H1 (cell line): ENCODE measurements around the gene MMS19. TPM values are rescaled to one million over a fixed set of nuclear protein-coding genes. Genes with fewer than 3 reads are reported as not detected.

Experiments used
- CTCF ChIA-PET: fragments of 300-600 bp; sonication (Branson Sonifier 250); formaldehyde crosslinking; loops from one replicate; lab custom pipeline; 2021; ENCODE audit not compliant: partially characterized antibody; lab: Charles Lee
- POLR2A ChIA-PET: fragments of 300-600 bp; sonication (Branson Sonifier 250); formaldehyde crosslinking; loops from one replicate; lab custom pipeline; 2021; ENCODE audit warnings: inconsistent platforms; ENCODE audit not compliant: partially characterized antibody; lab: Charles Lee
- DNase-seq, 2 experiments: peaks; one replicate each; pipeline versions ENCODE4 v3.0.0 to v3.0.0-alpha.2; 2010 to 2022; ENCODE audit warnings: low spot score in 2 of 2, low read depth in 1 of 2, mixed read lengths in 1 of 2
- FAIRE-seq: peaks from 2 replicates; lab custom pipeline; 2011; peaks lifted over from hg19 to GRCh38; lab: Jason Lieb, UNC
- H2AFZ ChIP-seq: 2 replicates; pipeline ENCODE4 v1.8.1; 2012; ENCODE audit warnings: low read length, inconsistent platforms
- H2AK5ac ChIP-seq: 2 replicates; pipeline ENCODE4 v1.6.1; 2013; ENCODE audit warnings: low read depth, low read length
- H2BK120ac ChIP-seq: replicated peaks from 2 replicates; pipeline ENCODE3; 2013; ENCODE audit warnings: low read depth, low read length, inconsistent platforms
- H2BK12ac ChIP-seq: 2 replicates; pipeline ENCODE4 v1.6.1; 2013; ENCODE audit warnings: low read depth, low read length
- H2BK15ac ChIP-seq: 2 replicates; pipeline ENCODE4 v1.6.1; 2013; ENCODE audit warnings: low read length
- H2BK20ac ChIP-seq: 2 replicates; pipeline ENCODE4 v1.6.1; 2013; ENCODE audit warnings: low read length
- H2BK5ac ChIP-seq: 2 replicates; pipeline ENCODE4 v1.6.1; 2013; ENCODE audit warnings: low read depth, low read length
- H3K14ac ChIP-seq: 2 replicates; pipeline ENCODE4 v1.6.1; 2013; ENCODE audit warnings: inconsistent platforms; ENCODE audit not compliant: insufficient read length
- H3K18ac ChIP-seq: 2 replicates; pipeline ENCODE4 v1.6.1; 2013; ENCODE audit warnings: low read length; ENCODE audit errors: extremely low read depth
- H3K23ac ChIP-seq: 2 replicates; pipeline ENCODE4 v1.6.1; 2013; ENCODE audit warnings: inconsistent platforms; ENCODE audit not compliant: insufficient read length
- H3K23me2 ChIP-seq: 2 replicates; pipeline ENCODE4 v1.6.1; 2013; ENCODE audit warnings: low read depth, low read length
- H3K27ac ChIP-seq: 2 replicates; pipeline ENCODE4 v1.6.1; 2011; ENCODE audit warnings: low read depth, low read length, inconsistent platforms
- H3K27me3 ChIP-seq, 4 experiments: replicated peaks in 1 of 4; 1 replicate in 1 of 4; 2 replicates in 3 of 4; pipeline versions ENCODE4 v1.6.1 to v1.8.1; 2011 to 2013; ENCODE audit warnings: low read length in 3 of 4, mild to moderate bottlenecking in 3 of 4, inconsistent platforms in 2 of 4, mixed read lengths in 2 of 4, moderate library complexity in 1 of 4; ENCODE audit not compliant: control insufficient read depth in 3 of 4, insufficient read depth in 3 of 4; ENCODE audit errors: extremely low read depth in 1 of 4
- H3K36me3 ChIP-seq, 4 experiments: 2 replicates each; pipeline versions ENCODE4 v1.6.1 to v1.8.1; 2011 to 2013; ENCODE audit warnings: mild to moderate bottlenecking in 4 of 4, low read length in 3 of 4, moderate library complexity in 2 of 4, control low read depth in 1 of 4, inconsistent platforms in 1 of 4; ENCODE audit not compliant: insufficient read depth in 4 of 4, control insufficient read depth in 2 of 4
- H3K4ac ChIP-seq: replicated peaks from 2 replicates; pipeline ENCODE3; 2013; ENCODE audit warnings: low read length, low read depth, mixed read lengths, inconsistent platforms; ENCODE audit not compliant: insufficient read length
- H3K4me1 ChIP-seq, 4 experiments: replicated peaks in 1 of 4; 1 replicate in 1 of 4; 2 replicates in 3 of 4; pipeline versions ENCODE4 v1.6.1 to v1.8.1; 2011 to 2013; ENCODE audit warnings: low read length in 3 of 4, inconsistent platforms in 2 of 4, mixed read lengths in 1 of 4; ENCODE audit not compliant: insufficient read depth in 4 of 4, control insufficient read depth in 3 of 4
- H3K4me2 ChIP-seq, 2 experiments: 2 replicates each; pipeline versions ENCODE4 v1.6.1 to v1.8.1; 2011 to 2013; ENCODE audit warnings: low read depth in 2 of 2, low read length in 2 of 2, control low read depth in 1 of 2, inconsistent platforms in 1 of 2, mild to moderate bottlenecking in 1 of 2; ENCODE audit not compliant: insufficient read depth in 1 of 2
- H3K4me3 ChIP-seq, 4 experiments: fragments of 200-600, 300-600 bp in 1 of 4; sonication (generic), shearing (Covaris generic), sonication (Bioruptor Twin) in 1 of 4; 2 replicates each; pipeline versions ENCODE4 v1.5.1 to v1.8.1; 2011 to 2016; ENCODE audit warnings: low read length in 4 of 4, low read depth in 3 of 4, control low read depth in 2 of 4, inconsistent platforms in 2 of 4, mild to moderate bottlenecking in 2 of 4, mixed read lengths in 1 of 4, moderate library complexity in 1 of 4; ENCODE audit not compliant: insufficient read depth in 2 of 4; ENCODE audit errors: extremely low read depth in 1 of 4
- H3K56ac ChIP-seq: replicated peaks from 2 replicates; pipeline ENCODE3; 2013; ENCODE audit warnings: low read depth, mild to moderate bottlenecking, mixed read lengths, low read length, inconsistent platforms; ENCODE audit not compliant: insufficient read length
- H3K79me1 ChIP-seq: 2 replicates; pipeline ENCODE4 v1.6.1; 2013; ENCODE audit warnings: low read depth, low read length, control low read depth
- H3K79me2 ChIP-seq, 2 experiments: 2 replicates each; pipeline versions ENCODE4 v1.6.1 to v1.8.1; 2012 to 2013; ENCODE audit warnings: low read length in 2 of 2, mild to moderate bottlenecking in 2 of 2, inconsistent platforms in 1 of 2; ENCODE audit not compliant: insufficient read depth in 2 of 2, control insufficient read depth in 1 of 2
- H3K9ac ChIP-seq, 4 experiments: replicated peaks in 1 of 4; 1 replicate in 1 of 4; 2 replicates in 3 of 4; pipeline versions ENCODE4 v1.6.1 to v1.8.1; 2011 to 2013; ENCODE audit warnings: low read depth in 3 of 4, low read length in 3 of 4, control low read depth in 2 of 4, mild to moderate bottlenecking in 2 of 4, moderate library complexity in 2 of 4, inconsistent platforms in 1 of 4; ENCODE audit errors: extremely low read depth in 1 of 4
- H3K9me3 ChIP-seq, 2 experiments: 2 replicates each; pipeline versions ENCODE4 v1.6.1 to v1.8.1; 2012 to 2013; ENCODE audit warnings: mild to moderate bottlenecking in 2 of 2, moderate library complexity in 2 of 2, control low read depth in 1 of 2, inconsistent platforms in 1 of 2, low read depth in 1 of 2, low read length in 1 of 2, mixed read lengths in 1 of 2; ENCODE audit not compliant: insufficient read depth in 2 of 2
- H4K20me1 ChIP-seq, 2 experiments: replicated peaks in 1 of 2; 2 replicates each; pipeline versions ENCODE3 to v1.8.1; 2011 to 2013; ENCODE audit warnings: inconsistent platforms in 2 of 2, low read length in 2 of 2, mild to moderate bottlenecking in 1 of 2; ENCODE audit not compliant: insufficient read depth in 2 of 2, control insufficient read depth in 1 of 2
- H4K5ac ChIP-seq: 2 replicates; pipeline ENCODE4 v1.6.1; 2013; ENCODE audit warnings: low read length, low read depth, mixed read lengths, inconsistent platforms; ENCODE audit not compliant: insufficient read length
- H4K8ac ChIP-seq: 2 replicates; pipeline ENCODE4 v1.8.0; 2013; ENCODE audit warnings: mild to moderate bottlenecking, moderate library complexity, low read length, inconsistent platforms; ENCODE audit not compliant: insufficient read depth; ENCODE audit errors: extremely low read depth
- H4K91ac ChIP-seq: replicated peaks from 2 replicates; pipeline ENCODE3; 2013; ENCODE audit warnings: low read length, mixed read lengths, inconsistent platforms; ENCODE audit not compliant: insufficient read length
- CEBPB ChIP-seq: IDR thresholded peaks from 2 replicates; pipeline ENCODE4 v1.6.1; 2012; ENCODE audit warnings: low read depth, low read length
- KDM4A ChIP-seq: IDR thresholded peaks from one replicate; pipeline ENCODE4 v1.7.1; 2012; ENCODE audit warnings: low read depth, mild to moderate bottlenecking, moderate library complexity, low read length, inconsistent platforms; ENCODE audit not compliant: severe bottlenecking
- YY1 ChIP-seq: IDR thresholded peaks from 2 replicates; pipeline ENCODE4 v1.6.1; 2011; ENCODE audit warnings: low read depth, mild to moderate bottlenecking, low read length
- polyA plus RNA-seq, 7 experiments: library from polyadenylated mRNA; depleted of rRNA in 3 of 7; stranded (reverse) in 5 of 7; unstranded in 2 of 7; fragments of >200 nt in 5 of 7; fragments of 200-250 nt in 2 of 7; gene quantifications; 1 replicate in 5 of 7; 2 replicates in 1 of 7; 4 replicates in 1 of 7; pipeline versions ENCODE4 v1.2.1 to v1.2.3, GENCODE V29; 2011 to 2013; ENCODE audit warnings: missing spikeins in 2 of 7, mixed read lengths in 2 of 7
- total RNA-seq: library from RNA; stranded (reverse); fragmentation: NEBNext Ultra II Directional; extraction: Animal tissue kit (Norgen Biotek cat#: 25700); gene quantifications from 2 replicates; pipeline ENCODE4 v1.2.1, GENCODE V29; 2021
- TF ChIP-seq, protein P1 (sequence below): IDR thresholded peaks from 2 replicates; pipeline ENCODE4 v1.6.1; 2012; ENCODE audit warnings: inconsistent platforms

MMS19 gene
- total and polyA plus RNA-seq, 2 of the 8 experiments (the other 6 are each of a cell fraction or from before 2014, with no cell fraction given), result 130 to 221 TPM

- no peak overlapping the region for H3K56ac ChIP-seq
- no peak for DNase-seq
- H3K4me2 ChIP-seq, result no peak overlapping the region
- no peak overlapping the region for H3K27ac ChIP-seq
- no peak overlapping the region for H2BK5ac ChIP-seq
- no peak overlapping the region for H3K4ac ChIP-seq
- H4K5ac ChIP-seq, result no peak overlapping the region
- ChIA-PET CTCF (interaction anchor here (0.8 to 2.3 kb wide), 8 partner anchors 10 to 33 kb away, joined by 3 to 13 read pairs (median 4); partner anchors contain the start of gene RRP12), POLR2A (interaction anchor here (0.5 to 10.5 kb wide), 29 partner anchors 9 to 281 kb away, joined by 3 to 185 read pairs (median 4); partner anchors contain the start of genes AVPI1, EXOSC1, RRP12 and UBTD1)
- no peak overlapping the region for H2BK12ac ChIP-seq
- no peak overlapping the region for H4K8ac ChIP-seq
- no peaks in the 10 kb centered on the region for H3K79me1 ChIP-seq
- FAIRE-seq, result no peak
- no peak overlapping the region for H2BK120ac ChIP-seq
- no peak overlapping the region for H4K91ac ChIP-seq
- H3K18ac ChIP-seq, result no peak overlapping the region
- no peak overlapping the region for H3K14ac ChIP-seq
- peaks cover 0 to 11% of the 10 kb centered on the region in 2 experiments; a peak in 2 of 4 replicates for H3K79me2 ChIP-seq
- no peak overlapping the region for H3K4me3 ChIP-seq
- H3K23ac ChIP-seq, result no peak overlapping the region
- H3K9me3 ChIP-seq, result no peaks in the 10 kb centered on the region
- peaks cover 4 to 9% of the 10 kb centered on the region in 2 experiments for H4K20me1 ChIP-seq
- TF ChIP-seq, protein P1, sequence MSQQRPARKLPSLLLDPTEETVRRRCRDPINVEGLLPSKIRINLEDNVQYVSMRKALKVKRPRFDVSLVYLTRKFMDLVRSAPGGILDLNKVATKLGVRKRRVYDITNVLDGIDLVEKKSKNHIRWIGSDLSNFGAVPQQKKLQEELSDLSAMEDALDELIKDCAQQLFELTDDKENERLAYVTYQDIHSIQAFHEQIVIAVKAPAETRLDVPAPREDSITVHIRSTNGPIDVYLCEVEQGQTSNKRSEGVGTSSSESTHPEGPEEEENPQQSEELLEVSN, result no peak
- no peak for TF ChIP-seq CEBPB
- TF ChIP-seq YY1, result no peak
- no peak for TF ChIP-seq KDM4A
- H2AK5ac ChIP-seq, result no peak overlapping the region
- no peaks in the 10 kb centered on the region for H3K23me2 ChIP-seq
- H3K4me1 ChIP-seq, result no peaks in the 10 kb centered on the region
- no peak overlapping the region for H2BK15ac ChIP-seq
- H2BK20ac ChIP-seq, result no peak overlapping the region
- no peak overlapping the region for H3K9ac ChIP-seq
- H3K27me3 ChIP-seq, result no peaks in the 10 kb centered on the region
- H2AFZ ChIP-seq, result no peak overlapping the region
- peaks cover 23 to 75% (median 57%) of the 10 kb centered on the region in 4 experiments for H3K36me3 ChIP-seq
Measured at GRCh38 chr10:97434055-97434454, 64.2 kb downstream of the MMS19 start.
